ENCODE measurements around the gene MAGI3. TPM values are rescaled to one million over a fixed set of nuclear protein-coding genes. Genes with fewer than 3 reads are reported as not detected.

Gene MAGI3
- total and polyA plus RNA-seq, 9 donors, result 5.3 to 20.8 (median 15.4) TPM

GRCh38 chr1:113531321-113531720, 141.0 kb downstream of the MAGI3 start:
- H3K36me3 ChIP-seq, result no peaks in the 10 kb centered on the region
- H3K4me1 ChIP-seq (ENCODE audit: insufficient read depth), result no peaks in the 10 kb centered on the region
- H3K27me3 ChIP-seq, result no peaks in the 10 kb centered on the region
- 78 to 85% (median 82%) methylated on average over 3 of the region's 3 CpGs for WGBS, 3 donors
- no peak for DNase-seq
- TF ChIP-seq POLR2A (IDR thresholded peaks at IDR 0.05), result no peak
- TF ChIP-seq CTCF (IDR thresholded peaks at IDR 0.05), result no peak
- TF ChIP-seq EP300 (IDR thresholded peaks at IDR 0.05), result no peak
- no peaks in the 10 kb centered on the region for H3K9me3 ChIP-seq
- intact Hi-C loops (cut with DNase I), result no loop called here
- H3K27ac ChIP-seq, result no peak overlapping the region
- H3K4me3 ChIP-seq, result no peak overlapping the region

GRCh38 chr1:113533061-113533460, 142.7 kb downstream of the MAGI3 start:
- Histone ChIP-seq H3K27ac (no peak overlapping the region), H3K36me3 (no peaks in the 10 kb centered on the region), H3K27me3 (no peaks in the 10 kb centered on the region), H3K4me3 (no peak overlapping the region), H3K4me1 (ENCODE audit: insufficient read depth) (peaks cover 6% of the 10 kb centered on the region), H3K9me3 (no peaks in the 10 kb centered on the region)
- TF ChIP-seq EP300 (IDR thresholded peaks at IDR 0.05), result no peak
- intact Hi-C loops (cut with DNase I), result no loop called here
- WGBS, 3 donors, result 65 to 98% (median 98%) methylated on average over 3 of the region's 3 CpGs
- no peak for DNase-seq

GRCh38 chr1:113534130-113534817, 144.0 kb downstream of the MAGI3 start:
- DNase-seq, result no peak
- no peaks in the 10 kb centered on the region for H3K27me3 ChIP-seq
- no peak overlapping the region for H3K27ac ChIP-seq
- intact Hi-C loops (cut with DNase I), result no loop called here
- no peaks in the 10 kb centered on the region for H3K9me3 ChIP-seq
- peaks cover 6% of the 10 kb centered on the region for H3K4me1 ChIP-seq (ENCODE audit: insufficient read depth)
- TF ChIP-seq CTCF (IDR thresholded peaks at IDR 0.05) (no peak), EP300 (IDR thresholded peaks at IDR 0.05) (no peak), POLR2A (IDR thresholded peaks at IDR 0.05) (no peak)
- WGBS, 3 donors, result 87 to 94% (median 93%) methylated on average over 4 of the region's 4 CpGs
- no peak overlapping the region for H3K4me3 ChIP-seq
- H3K36me3 ChIP-seq, result no peaks in the 10 kb centered on the region

- H3K4me3 ChIP-seq, result no peak overlapping the region
- no peaks in the 10 kb centered on the region for H3K27me3 ChIP-seq
- no peaks in the 10 kb centered on the region for H3K36me3 ChIP-seq
- intact Hi-C loops (cut with DNase I), result no loop called here
- DNase-seq, result no peak
- H3K27ac ChIP-seq, result no peak overlapping the region
- no peaks in the 10 kb centered on the region for H3K9me3 ChIP-seq
- WGBS, 3 donors, result 30 to 51% (median 47%) methylated on average over 1 of the region's 1 CpG
- TF ChIP-seq CTCF (IDR thresholded peaks at IDR 0.05), result no peak
- H3K4me1 ChIP-seq (ENCODE audit: insufficient read depth), result peaks cover 6% of the 10 kb centered on the region
Measured at GRCh38 chr1:113534875-113535274, 144.6 kb downstream of the MAGI3 start.

- TF ChIP-seq EP300 (IDR thresholded peaks at IDR 0.05) (no peak), POLR2A (IDR thresholded peaks at IDR 0.05) (no peak), CTCF (IDR thresholded peaks at IDR 0.05) (no peak)
- H3K9me3 ChIP-seq, result no peaks in the 10 kb centered on the region
- intact Hi-C loops (cut with DNase I), result no loop called here
- H3K4me1 ChIP-seq (ENCODE audit: insufficient read depth), result peaks cover 6% of the 10 kb centered on the region
- no peaks in the 10 kb centered on the region for H3K27me3 ChIP-seq
- no peaks in the 10 kb centered on the region for H3K36me3 ChIP-seq
- WGBS, 3 donors, result 57 to 74% (median 69%) methylated on average over 1 of the region's 1 CpG
- H3K27ac ChIP-seq, result no peak overlapping the region
- DNase-seq, result no peak
- H3K4me3 ChIP-seq, result no peak overlapping the region
Measured at GRCh38 chr1:113536182-113536780, 146.0 kb downstream of the MAGI3 start.
